ENCODE data around the gene FAM47C.
"Not testable (repeated sequence)": the region's sequence is repeated elsewhere in the genome, so short reads cannot be mapped to it uniquely, and the experiment has no call there.

Gene FAM47C

DNA sequence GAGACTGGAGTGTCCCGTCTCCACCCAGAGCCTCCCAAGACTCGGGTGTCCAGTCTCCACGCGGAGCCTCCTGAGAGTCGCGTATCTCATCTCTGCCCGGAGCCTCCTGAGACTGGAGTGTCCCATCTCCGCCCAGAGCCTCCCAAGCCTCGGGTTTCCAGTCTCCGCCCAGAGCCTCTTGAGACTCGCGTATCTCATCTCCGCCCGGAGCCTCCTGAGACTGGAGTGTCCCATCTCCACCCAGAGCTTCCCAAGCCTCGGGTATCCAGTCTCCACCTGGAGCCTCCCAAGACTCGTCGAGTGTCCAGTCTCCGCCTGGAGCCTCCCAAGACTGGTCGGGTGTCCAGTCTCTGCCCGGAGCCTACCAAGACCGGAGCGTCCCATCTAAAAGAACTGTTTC lies 2.3 kb downstream of the FAM47C start:
- no peaks in the 10 kb centered on the region for H3K27me3 ChIP-seq (ENCODE audit: control insufficient read depth, insufficient read depth, low read length)
- no peak overlapping the region for H3K9ac ChIP-seq (ENCODE audit: low read length)
- H3K4me1 ChIP-seq (ENCODE audit: control insufficient read depth, low read depth, low read length), result no peaks in the 10 kb centered on the region
- H3K4me3 ChIP-seq (ENCODE audit: low read length), result no peak overlapping the region
- peaks cover 10% of the 10 kb centered on the region for H3K9me3 ChIP-seq (ENCODE audit: control insufficient read depth, low read depth, low read length)
- no peak overlapping the region for H3K27ac ChIP-seq (ENCODE audit: low read length)
- no peaks in the 10 kb centered on the region for H3K36me3 ChIP-seq (ENCODE audit: control insufficient read depth, low read depth, low read length)

DNA sequence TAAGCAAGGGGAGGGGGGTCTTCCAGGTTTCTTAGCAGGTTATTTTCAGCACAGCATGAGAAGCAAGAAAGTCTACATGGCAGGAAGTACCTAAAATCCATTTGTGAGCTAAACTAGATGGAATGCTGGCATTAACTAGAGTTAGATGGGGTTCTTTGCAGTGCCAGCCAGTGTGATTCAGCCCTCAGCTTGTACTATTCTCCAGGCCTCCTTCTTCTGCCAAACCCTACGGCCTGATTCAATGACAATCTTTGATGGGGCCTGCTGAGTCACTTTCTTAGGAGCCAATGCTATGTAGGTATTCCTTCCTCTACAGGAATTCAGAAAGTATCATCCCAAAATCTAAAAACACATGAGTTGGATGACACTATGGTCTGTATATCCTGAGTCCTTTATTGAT lies 26.1 kb downstream of the FAM47C start:
- H3K4me3 ChIP-seq (ENCODE audit: low read length); H3K36me3 ChIP-seq (ENCODE audit: control insufficient read depth, low read depth, low read length): not testable (repeated sequence)

DNA sequence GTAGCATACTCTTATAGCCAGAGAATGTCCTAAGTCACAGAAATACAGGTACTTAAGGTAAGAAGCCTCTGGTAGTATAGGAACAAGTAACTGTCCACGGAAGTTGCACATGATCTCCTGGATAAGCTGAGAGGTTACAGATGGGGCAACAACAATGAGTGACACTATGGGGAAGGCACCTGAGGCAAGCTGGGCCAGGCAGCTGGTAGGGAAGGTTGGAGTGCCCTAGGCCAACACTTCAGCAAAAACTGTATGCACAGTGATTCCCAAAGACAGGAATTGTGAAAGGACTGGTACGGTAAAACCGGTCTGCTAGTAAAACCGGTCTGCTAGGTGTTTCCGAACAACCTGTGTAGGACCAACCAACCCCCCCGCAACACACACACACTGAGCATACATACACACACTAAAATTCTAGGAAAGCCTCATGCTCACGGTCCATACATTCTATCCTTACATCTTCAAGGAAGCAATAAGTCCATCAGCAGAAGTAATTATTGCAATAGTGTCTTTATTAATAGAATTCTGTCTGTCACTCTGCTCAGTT lies 28.6 kb downstream of the FAM47C start:
- H3K27ac ChIP-seq (ENCODE audit: low read length); H3K9ac ChIP-seq (ENCODE audit: low read length); H3K4me1 ChIP-seq (ENCODE audit: control insufficient read depth, low read depth, low read length); H3K4me3 ChIP-seq (ENCODE audit: low read length); H3K9me3 ChIP-seq (ENCODE audit: control insufficient read depth, low read depth, low read length); H3K27me3 ChIP-seq (ENCODE audit: control insufficient read depth, insufficient read depth, low read length); H3K36me3 ChIP-seq (ENCODE audit: control insufficient read depth, low read depth, low read length): not testable (repeated sequence)

More for the DNA sequence above, 26.1 kb downstream of the FAM47C start:
- not testable (repeated sequence) for H3K9me3 ChIP-seq (ENCODE audit: control insufficient read depth, low read depth, low read length); H3K4me1 ChIP-seq (ENCODE audit: control insufficient read depth, low read depth, low read length); H3K27ac ChIP-seq (ENCODE audit: low read length); H3K9ac ChIP-seq (ENCODE audit: low read length); H3K27me3 ChIP-seq (ENCODE audit: control insufficient read depth, insufficient read depth, low read length)

DNA sequence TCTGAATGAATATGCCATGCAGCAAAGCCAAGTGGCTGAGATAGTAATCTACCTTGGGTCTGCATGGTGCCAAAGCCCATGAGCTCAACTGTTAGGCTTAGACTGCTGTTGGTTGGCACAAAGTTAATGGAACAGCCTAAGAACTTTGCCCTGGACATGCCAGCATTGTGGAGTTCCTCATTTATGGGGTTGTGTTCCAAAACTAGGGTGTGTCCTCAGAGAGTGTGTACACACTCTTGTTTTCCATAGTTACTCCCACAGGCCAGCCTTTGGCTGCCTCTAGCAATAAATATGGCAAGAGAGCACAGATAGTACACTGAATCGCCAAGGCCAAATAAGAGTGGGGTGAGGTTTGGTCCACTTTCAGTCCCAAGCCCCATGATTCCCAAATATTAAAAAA lies 30.6 kb downstream of the FAM47C start:
- not testable (repeated sequence) for H3K4me1 ChIP-seq (ENCODE audit: control insufficient read depth, low read depth, low read length); H3K27ac ChIP-seq (ENCODE audit: low read length)

DNA sequence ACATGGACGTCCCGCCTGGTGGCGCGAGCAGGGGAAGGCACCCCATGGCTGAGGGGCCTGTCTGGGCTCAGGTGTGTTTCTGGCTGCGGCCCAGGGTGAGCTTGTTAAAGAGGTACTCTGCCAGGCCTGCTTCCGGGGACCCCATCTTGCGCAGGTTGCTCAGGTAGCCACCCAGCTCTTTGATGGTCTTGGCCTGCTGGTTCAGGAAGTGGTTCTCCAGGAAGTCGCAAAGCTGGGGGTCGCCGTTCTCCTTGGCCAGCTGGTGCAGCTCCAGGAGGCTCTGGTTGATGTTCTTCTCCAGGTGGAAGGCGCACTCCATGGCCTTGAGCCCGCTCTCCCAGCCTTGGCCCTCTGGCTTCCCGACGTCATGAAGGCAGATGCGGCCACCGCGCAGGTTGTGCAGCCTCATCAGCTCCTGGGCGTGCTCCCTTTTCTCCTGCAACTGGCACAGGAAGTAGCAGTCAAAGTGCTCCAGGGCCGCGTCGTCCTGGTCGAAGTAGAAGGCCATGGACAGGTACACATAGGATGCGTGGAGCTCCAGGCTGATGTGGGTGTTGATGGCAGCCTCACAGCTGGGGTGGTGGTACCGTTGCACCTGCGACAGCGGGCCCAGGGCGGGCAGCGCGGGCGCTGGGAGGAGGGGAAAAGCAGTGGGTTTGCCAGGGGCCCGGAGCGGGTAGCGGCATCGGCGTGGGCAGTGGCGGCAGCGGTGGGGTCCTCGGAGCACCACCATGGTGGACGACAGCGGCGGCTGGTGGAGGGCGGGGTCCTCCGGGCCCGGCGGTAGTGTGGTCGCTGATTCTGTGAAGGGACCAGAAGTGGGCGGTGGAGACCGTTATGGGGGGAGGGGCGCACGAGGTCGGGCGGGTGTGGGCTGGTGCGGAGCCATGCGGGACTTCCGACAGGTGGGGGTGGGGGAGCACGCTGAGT lies 35.1 kb downstream of the FAM47C start:
- H3K4me3 ChIP-seq (ENCODE audit: low read length); H3K27ac ChIP-seq (ENCODE audit: low read length); H3K9ac ChIP-seq (ENCODE audit: low read length); H3K4me1 ChIP-seq (ENCODE audit: control insufficient read depth, low read depth, low read length); H3K36me3 ChIP-seq (ENCODE audit: control insufficient read depth, low read depth, low read length); H3K27me3 ChIP-seq (ENCODE audit: control insufficient read depth, insufficient read depth, low read length): not testable (repeated sequence)
- peaks cover 13% of the 10 kb centered on the region for H3K9me3 ChIP-seq (ENCODE audit: control insufficient read depth, low read depth, low read length)

More for the DNA sequence above, 30.6 kb downstream of the FAM47C start:
- H3K36me3 ChIP-seq (ENCODE audit: control insufficient read depth, low read depth, low read length); H3K27me3 ChIP-seq (ENCODE audit: control insufficient read depth, insufficient read depth, low read length); H3K9ac ChIP-seq (ENCODE audit: low read length); H3K4me3 ChIP-seq (ENCODE audit: low read length); H3K9me3 ChIP-seq (ENCODE audit: control insufficient read depth, low read depth, low read length): not testable (repeated sequence)

DNA sequence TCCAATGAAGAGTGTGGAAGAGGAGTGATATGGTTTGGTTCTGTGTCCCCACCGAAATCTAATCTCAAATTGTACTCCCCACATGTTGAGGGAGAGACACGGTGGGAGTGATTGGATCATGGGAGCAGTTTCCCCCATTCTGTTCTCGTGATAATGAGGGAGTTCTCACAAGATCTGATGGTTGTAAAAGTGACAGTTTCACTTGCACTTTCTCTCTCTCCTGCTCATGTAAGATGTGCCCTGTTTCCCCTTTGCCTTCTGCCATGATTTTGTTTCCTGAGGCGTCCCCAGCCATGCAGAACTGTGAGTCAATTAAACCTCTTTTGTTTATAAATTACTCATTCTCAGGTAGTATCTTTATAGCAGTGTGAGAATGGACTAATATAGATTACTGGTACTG lies 39.6 kb downstream of the FAM47C start:
- no peaks in the 10 kb centered on the region for H3K36me3 ChIP-seq (ENCODE audit: control insufficient read depth, low read depth, low read length)
- H3K9me3 ChIP-seq (ENCODE audit: control insufficient read depth, low read depth, low read length), result peaks cover 16% of the 10 kb centered on the region
- H3K27ac ChIP-seq (ENCODE audit: low read length), result no peak overlapping the region
- H3K4me1 ChIP-seq (ENCODE audit: control insufficient read depth, low read depth, low read length), result no peaks in the 10 kb centered on the region
- H3K27me3 ChIP-seq (ENCODE audit: control insufficient read depth, insufficient read depth, low read length), result no peaks in the 10 kb centered on the region
- no peak overlapping the region for H3K9ac ChIP-seq (ENCODE audit: low read length)
- H3K4me3 ChIP-seq (ENCODE audit: low read length), result no peak overlapping the region

DNA sequence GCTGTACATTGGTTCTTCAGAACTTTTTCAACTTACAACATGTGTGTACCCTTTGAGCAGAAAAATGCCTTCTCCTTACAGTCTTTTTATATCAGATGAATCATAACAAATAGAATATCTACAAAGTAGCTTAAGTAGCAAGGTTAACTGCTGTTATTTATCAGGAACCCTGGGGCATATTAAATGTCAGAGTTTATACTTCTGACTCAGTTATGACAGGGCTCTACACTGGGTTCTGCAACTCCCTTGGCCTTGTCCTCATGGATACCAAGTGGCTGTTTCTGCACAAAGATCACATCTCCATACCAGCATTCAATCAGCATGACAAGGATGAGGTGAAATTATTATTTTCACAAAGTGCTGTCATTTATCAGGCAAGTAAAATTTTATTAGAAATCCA lies 49.4 kb downstream of the FAM47C start:
- not testable (repeated sequence) for H3K4me1 ChIP-seq (ENCODE audit: control insufficient read depth, low read depth, low read length); H3K4me3 ChIP-seq (ENCODE audit: low read length); H3K9ac ChIP-seq (ENCODE audit: low read length); H3K27me3 ChIP-seq (ENCODE audit: control insufficient read depth, insufficient read depth, low read length); H3K27ac ChIP-seq (ENCODE audit: low read length); H3K36me3 ChIP-seq (ENCODE audit: control insufficient read depth, low read depth, low read length); H3K9me3 ChIP-seq (ENCODE audit: control insufficient read depth, low read depth, low read length)

DNA sequence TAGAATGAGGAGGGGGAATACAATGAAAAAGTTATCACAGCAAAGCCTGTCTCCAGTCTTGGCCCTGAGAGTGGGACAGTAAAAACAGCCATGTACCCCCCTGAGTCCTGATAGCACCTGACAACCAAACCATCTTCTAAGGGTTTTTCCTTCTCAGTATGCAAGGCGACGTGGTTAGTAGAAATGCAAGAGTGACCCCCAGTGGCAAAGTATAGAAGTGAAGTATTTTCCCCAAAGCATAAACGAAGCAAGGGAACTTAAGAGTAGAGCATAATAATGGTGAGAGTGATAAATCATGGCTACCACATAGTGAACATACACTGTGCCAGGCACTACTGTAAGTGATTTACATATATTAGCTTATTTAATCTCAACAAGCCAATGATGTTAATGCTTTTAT lies 52.8 kb downstream of the FAM47C start:
- Histone ChIP-seq H3K27ac (ENCODE audit: low read length) (no peak overlapping the region), H3K9ac (ENCODE audit: low read length) (no peak overlapping the region), H3K27me3 (ENCODE audit: control insufficient read depth, insufficient read depth, low read length) (no peaks in the 10 kb centered on the region), H3K36me3 (ENCODE audit: control insufficient read depth, low read depth, low read length) (no peaks in the 10 kb centered on the region), H3K9me3 (ENCODE audit: control insufficient read depth, low read depth, low read length) (peaks cover 3% of the 10 kb centered on the region), H3K4me1 (ENCODE audit: control insufficient read depth, low read depth, low read length) (no peaks in the 10 kb centered on the region), H3K4me3 (ENCODE audit: low read length) (no peak overlapping the region)
